GM20431 (cell line): ENCODE measurements around the gene DCBLD2.

Experiments
- in situ Hi-C: fragments of 300-500 bp; cut with MseI, MboI; formaldehyde crosslinking; loops from one replicate; pipeline ENCODE4 v1.15.0; 2020; ENCODE audit warnings: low sequenced_read_pairs; ENCODE audit not compliant: unreplicated experiment

The DCBLD2 gene

GRCh38 chr3:98778383-98778782, 123.1 kb downstream of the DCBLD2 start:
- in situ Hi-C loops = loop anchor here (25.0 kb wide), 1 partner anchor 166 kb away; no protein-coding TSS in a partner anchor

GRCh38 chr3:98777801-98778220, 123.7 kb downstream of the DCBLD2 start:
- in situ Hi-C loops = loop anchor here (25.0 kb wide), 1 partner anchor 166 kb away; no protein-coding TSS in a partner anchor

DNA sequence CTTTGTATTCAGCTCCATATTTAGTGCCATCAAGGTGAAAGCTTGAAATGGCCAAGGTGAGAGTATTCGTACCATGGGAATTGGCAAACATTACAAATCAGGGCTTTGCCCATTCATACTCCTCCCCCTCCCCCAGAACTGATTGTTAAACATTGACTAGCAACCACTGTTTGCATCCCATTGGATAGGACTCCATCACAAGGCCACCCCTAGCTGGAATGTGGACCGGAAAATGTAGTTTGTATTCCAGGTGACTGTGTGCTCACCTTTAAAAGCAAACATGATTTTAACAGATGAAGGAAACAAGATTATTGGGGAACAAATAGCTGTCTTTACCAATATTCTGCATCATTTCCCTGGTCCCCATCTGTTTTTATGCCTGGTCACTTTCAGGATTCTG, 124.2 kb downstream of the DCBLD2 start:
- in situ Hi-C loops = loop anchor here (25.0 kb wide), 1 partner anchor 165 kb away; no protein-coding TSS in a partner anchor

DNA sequence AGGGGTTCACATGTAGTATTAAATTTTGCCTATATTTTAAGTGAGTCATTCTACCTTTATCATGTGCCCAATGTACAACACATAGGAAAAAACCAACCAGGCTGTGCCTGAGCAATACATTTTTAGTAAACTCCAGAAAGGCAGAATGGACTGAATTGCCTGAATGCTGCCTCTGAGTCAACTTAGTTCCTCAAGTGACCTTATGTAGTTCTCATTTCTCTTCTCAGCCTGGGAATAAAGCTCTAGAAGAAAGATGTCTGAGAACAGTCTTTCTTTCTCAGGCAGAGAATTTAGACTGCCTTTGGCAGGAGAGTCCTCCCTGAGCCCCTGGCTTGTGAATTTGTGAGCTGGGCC, 125.4 kb downstream of the DCBLD2 start:
- in situ Hi-C loops = loop anchor here (25.0 kb wide), 1 partner anchor 164 kb away; no protein-coding TSS in a partner anchor

DNA sequence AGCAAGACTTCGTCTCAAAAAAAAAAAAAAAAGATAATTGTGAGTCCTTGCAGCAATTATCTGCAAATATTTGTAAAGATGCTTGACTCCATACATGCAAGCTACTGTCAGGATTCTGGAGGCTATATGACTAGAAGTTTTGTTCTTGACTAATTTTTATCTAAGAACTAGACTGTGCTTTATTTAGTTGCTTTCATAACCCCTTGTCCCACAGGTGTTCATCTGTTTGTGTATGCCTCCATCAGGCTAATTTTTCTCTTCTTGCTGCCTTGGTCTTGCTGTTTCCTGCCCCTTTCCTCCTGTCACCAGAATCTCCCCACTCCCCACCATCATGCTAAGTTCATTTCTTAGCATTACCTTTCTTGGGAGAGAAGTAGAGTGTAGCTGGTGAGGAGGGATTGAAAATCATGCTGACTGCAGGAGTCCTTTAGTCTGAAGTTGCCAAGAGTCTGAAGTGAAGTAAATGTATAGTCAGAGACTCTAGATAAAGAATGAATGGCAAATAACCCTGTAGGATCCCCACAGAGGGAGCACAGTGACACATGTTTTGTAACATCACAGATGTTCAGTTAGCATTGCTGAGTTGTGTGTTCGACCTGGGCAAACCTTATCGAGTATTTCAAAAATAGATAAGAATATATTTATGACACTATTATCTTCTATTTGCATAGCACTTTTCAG, 125.9 kb downstream of the DCBLD2 start:
- in situ Hi-C loops = loop anchor here (25.0 kb wide), 1 partner anchor 163 kb away; no protein-coding TSS in a partner anchor

DNA sequence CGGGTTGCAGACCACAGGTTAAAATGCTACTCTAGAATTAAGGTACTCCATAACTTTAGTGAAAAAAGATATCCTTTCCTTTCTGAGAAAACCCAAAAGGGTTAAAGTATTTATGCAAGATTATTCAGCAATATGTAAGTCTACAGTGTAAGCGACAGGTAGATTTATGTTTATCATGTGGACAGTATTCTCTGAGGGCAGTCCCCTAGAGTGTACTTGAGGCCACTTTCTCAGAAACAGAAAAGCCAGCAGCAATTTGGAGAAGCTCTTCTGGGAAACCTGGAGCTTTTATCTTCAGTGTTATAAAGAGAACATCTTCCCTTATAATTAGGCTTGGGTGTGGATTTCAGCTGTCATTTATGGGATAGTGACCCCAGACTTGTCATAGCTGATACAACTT, 129.5 kb downstream of the DCBLD2 start:
- in situ Hi-C loops = no loop called here

GRCh38 chr3:98770261-98771039, 131.0 kb downstream of the DCBLD2 start:
- in situ Hi-C loops = no loop called here

DNA sequence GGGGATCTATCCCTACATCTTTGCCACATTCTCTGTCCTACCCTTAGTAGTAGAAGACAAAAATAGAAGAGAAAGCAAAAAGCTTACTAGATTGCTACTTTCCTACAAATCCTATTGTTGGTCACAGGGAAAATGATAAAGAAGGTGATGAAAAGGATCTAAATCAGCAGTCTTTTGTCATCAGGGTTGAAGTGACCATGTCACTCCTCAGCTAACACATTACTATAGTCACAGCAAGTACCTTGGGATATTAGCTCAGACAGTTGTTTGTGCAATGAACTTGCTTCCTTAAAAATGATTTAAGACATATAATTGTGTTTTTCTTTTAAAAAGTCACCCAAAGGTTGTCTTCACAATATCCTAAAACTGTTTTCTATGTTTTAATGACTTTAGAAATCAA, 132.0 kb downstream of the DCBLD2 start:
- in situ Hi-C loops = no loop called here

GRCh38 chr3:98768961-98769360, 132.5 kb downstream of the DCBLD2 start:
- in situ Hi-C loops = no loop called here

- in situ Hi-C loops = no loop called here
Observed at GRCh38 chr3:98766924-98767323, 134.6 kb downstream of the DCBLD2 start.

GRCh38 chr3:98765721-98766120, 135.8 kb downstream of the DCBLD2 start:
- in situ Hi-C loops = no loop called here

- in situ Hi-C loops = no loop called here
Observed at GRCh38 chr3:98764472-98764884, 137.0 kb downstream of the DCBLD2 start.

DNA sequence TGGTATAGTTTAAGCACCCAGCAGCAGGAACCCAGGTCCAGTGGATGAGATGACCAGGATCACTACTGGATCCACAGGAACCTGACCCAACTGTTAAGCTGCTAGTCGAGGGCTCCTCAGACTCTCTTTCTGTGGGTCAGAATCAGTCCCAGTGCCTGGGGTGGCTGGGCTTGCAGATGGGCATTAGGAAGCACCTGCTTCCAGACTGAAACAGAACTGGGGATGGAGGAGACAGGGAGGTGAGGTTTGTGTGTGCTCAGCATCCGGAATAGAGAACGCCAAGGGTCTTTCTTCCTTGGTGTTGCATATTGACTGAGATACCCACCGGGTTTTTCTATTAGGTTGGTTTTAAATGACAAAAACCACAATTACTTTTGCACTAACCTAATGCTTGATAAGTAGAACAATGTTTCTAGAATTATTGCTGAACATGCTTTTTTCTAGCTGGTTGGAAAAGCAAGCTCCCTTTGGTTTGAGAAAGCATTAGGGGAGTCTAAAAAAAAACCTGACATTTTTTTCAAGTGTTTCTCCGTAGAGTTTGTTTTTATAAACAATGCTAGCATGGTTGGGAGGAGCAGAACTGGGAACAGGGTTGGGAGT, 137.6 kb downstream of the DCBLD2 start:
- in situ Hi-C loops = no loop called here

DNA sequence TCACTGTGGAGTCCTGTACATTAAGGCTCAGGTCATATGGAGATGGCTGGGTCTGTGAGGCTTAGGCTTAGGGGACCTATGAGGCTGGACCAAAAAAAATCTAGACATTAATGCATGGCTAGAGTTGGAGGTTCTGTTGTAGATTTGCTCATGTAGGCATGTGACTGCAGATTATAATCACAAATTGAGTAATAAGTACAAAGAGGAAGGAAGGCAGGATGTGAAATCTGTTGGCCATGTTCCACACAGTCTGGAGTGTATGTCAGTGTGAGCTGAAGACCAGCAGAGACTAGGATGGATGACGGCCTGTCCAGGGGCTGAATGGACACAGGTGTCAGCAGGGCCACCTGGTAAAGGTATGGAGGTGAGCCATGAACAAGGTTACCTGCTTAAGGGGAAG, 138.4 kb downstream of the DCBLD2 start, which contains the start of gene ST3GAL6:
TSS of gene ST3GAL6 (plus strand) at position 265 of the 400 bp plus-strand sequence. CDS start 5,101 bp downstream, outside the sequence.
- in situ Hi-C loops = no loop called here

- in situ Hi-C loops = no loop called here
Observed at GRCh38 chr3:98761643-98762229, 139.8 kb downstream of the DCBLD2 start.

DNA sequence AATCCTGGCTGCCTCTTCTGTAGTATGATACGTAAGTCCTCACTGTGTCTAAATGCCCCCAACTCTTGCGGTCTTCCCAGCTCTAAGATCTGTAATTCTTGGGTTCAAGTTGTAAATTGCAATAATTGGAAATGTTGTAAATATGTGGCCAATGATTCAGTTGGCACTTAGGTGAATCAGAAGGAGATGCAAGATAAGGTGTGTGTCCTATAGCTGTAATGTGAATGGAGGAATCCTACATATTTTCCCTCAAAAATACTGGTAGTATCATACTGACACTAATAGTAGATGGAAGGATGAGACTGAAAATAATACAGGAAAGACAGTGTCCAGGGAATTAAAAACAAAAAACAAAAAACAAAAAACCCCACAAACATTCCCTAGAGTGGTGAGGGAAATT, 141.9 kb downstream of the DCBLD2 start:
- in situ Hi-C loops = no loop called here

- in situ Hi-C loops = no loop called here
Observed at GRCh38 chr3:98755601-98756000, 145.9 kb downstream of the DCBLD2 start.

GRCh38 chr3:98754483-98754882, 147.0 kb downstream of the DCBLD2 start:
- in situ Hi-C loops = no loop called here

DNA sequence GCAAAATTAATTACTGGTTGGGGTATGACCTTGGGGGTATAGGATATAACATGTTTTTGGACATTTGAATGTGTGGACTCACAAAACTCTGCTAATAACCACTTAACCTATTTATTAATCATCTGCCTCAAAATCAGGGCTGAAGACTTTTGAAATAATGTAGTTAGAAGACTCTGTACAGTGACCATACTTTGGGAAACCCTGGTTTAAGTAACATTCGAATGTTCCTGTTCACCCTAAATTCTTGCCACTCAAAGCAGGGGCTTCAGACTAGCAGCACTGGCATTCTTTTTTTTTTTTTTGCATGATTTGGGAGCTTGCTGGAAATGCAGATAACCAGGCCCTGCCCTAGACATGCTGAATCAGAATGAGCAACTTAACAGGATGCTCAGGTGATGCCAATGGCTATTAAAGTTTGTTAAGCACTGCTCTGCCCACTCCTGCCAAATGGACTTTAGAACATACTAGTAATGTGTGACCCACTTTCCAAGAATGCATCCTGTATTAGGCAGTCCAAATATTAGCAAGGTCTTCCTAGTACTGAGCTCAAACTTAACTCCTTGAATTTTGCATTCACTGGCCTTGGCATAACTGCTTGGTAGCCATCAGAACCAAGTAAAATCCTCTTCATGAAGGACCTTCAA, 151.1 kb downstream of the DCBLD2 start:
- in situ Hi-C loops = no loop called here

- in situ Hi-C loops = no loop called here
Observed at GRCh38 chr3:98746882-98747281, 154.6 kb downstream of the DCBLD2 start.
